ENCODE data around the gene TCF25.
A peak's percentile ranks its signal among the peaks of the same experiment; 100 is the strongest.
"Not testable (repeated sequence)": the region's sequence is repeated elsewhere in the genome, so short reads cannot be mapped to it uniquely, and the experiment has no call there.

TCF25 gene

DNA sequence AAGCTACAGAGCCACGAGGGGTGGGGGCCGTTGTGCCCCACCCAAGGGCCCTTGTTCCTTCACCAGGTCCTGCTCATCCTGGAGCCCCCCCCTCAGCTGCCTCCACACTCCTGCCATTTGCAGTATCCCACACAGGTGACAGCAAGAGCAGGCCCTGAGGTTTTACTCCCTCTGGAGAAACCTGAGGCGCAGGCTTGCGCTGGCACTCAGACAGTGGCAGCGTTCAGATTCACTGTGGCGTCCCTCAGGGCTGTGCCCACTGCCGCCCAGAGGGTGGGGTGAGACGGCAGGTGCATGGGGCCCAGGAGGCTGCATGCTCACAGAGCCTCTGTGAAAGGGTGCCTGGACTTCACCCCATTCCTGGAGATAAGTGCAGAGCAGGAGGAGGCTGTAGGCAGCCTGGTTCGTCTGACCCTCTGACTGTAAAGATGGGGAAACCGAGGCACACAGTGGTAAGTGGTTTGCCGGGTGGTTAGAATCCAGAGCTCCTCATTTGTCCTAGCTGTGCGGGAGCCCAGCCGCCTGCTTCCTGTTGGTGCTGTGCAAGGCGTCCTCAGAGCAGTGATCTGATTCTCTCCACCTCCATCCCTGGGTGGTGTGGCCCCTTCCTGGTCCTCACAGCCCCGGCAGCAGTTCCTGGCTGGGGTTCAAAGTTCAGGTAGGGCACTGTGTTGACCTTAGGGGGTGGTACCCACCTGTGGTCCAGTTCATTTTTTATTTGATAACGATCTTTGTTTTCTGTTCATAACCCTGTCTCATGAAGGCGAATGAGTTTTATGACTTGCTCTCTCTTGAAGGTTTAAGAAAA lies 43.6 kb upstream of the TCF25 start:
- no peak for TF ChIP-seq CTCF (conservative IDR thresholded peaks at IDR 0.05; ENCODE audit: low read depth, low read length)
- DNase-seq (ENCODE audit: low read depth) = no peak
- H3K4me3 ChIP-seq (ENCODE audit: low read depth, low read length) = no peak overlapping the region

GRCh38 chr16:89831810-89832328 lies 41.5 kb upstream of the TCF25 start:
- DNase-seq (ENCODE audit: low read depth) = no peak
- no peak for TF ChIP-seq CTCF (conservative IDR thresholded peaks at IDR 0.05; ENCODE audit: low read depth, low read length)
- H3K4me3 ChIP-seq (ENCODE audit: low read depth, low read length) = no peak overlapping the region

GRCh38 chr16:89833664-89834363 lies 39.6 kb upstream of the TCF25 start:
- DNase-seq (ENCODE audit: low read depth); H3K4me3 ChIP-seq (ENCODE audit: low read depth, low read length): not testable (repeated sequence)

DNA sequence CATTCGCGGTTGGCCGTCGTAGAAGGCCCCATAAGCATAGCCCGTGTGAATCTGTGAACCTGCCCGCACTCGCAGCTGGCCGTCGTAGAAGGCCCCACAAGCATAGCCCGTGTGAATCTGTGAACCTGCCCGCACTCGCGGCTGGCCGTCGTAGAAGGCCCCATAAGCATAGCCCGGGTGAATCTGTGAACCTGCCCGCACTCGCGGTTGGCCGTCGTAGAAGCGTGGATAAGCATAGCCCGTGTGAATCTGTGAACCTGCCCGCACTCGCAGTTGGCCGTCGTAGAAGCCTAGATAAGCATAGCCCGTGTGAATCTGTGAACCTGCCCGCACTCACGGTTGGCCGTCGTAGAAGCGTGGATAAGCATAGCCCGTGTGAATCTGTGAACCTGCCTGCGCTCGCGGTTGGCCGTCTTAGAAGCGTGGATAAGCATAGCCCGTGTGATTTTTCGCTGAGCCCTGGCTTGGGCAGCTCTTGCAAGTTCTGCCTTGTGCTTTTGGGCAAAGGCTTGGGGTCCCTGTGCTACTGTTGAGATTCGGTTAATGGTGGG lies 38.5 kb upstream of the TCF25 start:
- not testable (repeated sequence) for DNase-seq (ENCODE audit: low read depth); H3K4me3 ChIP-seq (ENCODE audit: low read depth, low read length)

DNA sequence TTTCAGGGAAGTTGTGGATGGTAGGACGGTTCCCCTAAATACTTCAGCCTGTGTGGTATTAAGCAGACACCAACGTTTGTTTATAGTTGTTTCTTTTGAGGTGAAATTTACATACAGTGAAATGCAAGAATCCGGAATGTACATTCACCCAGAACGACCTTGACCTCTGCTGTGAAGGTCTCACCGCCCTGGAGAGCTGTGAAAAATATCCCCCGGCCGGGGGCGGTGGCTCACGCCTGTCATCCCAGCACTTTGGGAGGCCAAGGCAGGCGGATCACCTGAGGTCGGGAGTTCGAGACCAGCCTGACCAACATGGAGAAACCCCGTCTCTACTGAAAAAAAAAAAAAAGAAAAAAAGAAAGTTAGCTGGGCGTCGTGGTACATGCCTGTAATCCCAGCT lies 36.9 kb upstream of the TCF25 start:
- H3K4me3 ChIP-seq (ENCODE audit: low read depth, low read length); DNase-seq (ENCODE audit: low read depth): not testable (repeated sequence)

- H3K4me3 ChIP-seq (ENCODE audit: low read depth, low read length) = peak overlapping the region; percentile 52
- no peak for TF ChIP-seq CTCF (conservative IDR thresholded peaks at IDR 0.05; ENCODE audit: low read depth, low read length)
Observed at GRCh38 chr16:89837014-89837546, 36.3 kb upstream of the TCF25 start.

DNA sequence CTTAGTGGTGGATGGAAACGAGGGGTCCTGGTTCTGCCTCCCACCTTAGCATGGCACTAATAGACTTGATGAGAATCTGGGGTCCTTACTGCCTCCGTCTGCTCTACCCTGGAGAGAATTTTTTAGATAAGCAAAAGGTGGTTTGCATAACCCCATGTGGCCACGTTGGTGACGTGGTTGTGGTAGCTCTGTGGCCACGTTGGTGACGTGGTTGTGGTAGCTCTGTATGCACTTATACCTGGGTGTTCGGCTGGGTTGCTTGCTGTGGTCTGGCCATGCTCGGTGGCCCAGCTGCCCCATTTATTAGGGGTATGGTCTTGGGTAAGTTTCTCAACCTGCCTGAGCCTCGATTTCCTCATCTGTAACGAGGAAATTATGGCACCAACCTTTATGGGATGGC lies 32.1 kb upstream of the TCF25 start:
- no peak overlapping the region for H3K4me3 ChIP-seq (ENCODE audit: low read depth, low read length)
- TF ChIP-seq CTCF (conservative IDR thresholded peaks at IDR 0.05; ENCODE audit: low read depth, low read length) = no peak
- DNase-seq (ENCODE audit: low read depth) = no peak

More at GRCh38 chr16:89837014-89837546, 36.3 kb upstream of the TCF25 start:
- DNase-seq (ENCODE audit: low read depth) = no peak
